Neural progenitor cell (in vitro differentiated cells): ENCODE data around the gene HERC2. TPM values are rescaled to one million over a fixed set of nuclear protein-coding genes. Genes with fewer than 3 reads are reported as not detected.

Experiments
- DNase-seq: peaks from one replicate; pipeline ENCODE4 v3.0.0-alpha.2; 2016; ENCODE audit warnings: low spot score
- H2AFZ ChIP-seq: fragments of 200-600 bp; sonication (generic); replicated peaks from 2 replicates; pipeline ENCODE4 v1.6.1; 2016; ENCODE audit warnings: antibody characterized with exemption
- H3F3A ChIP-seq: fragments of 200-600 bp; sonication (generic); 2 replicates; pipeline ENCODE4 v1.6.1; 2016; ENCODE audit warnings: antibody characterized with exemption, low read depth
- H3K27ac ChIP-seq: fragments of 200-600 bp; sonication (generic); 2 replicates; pipeline ENCODE4 v1.5.1; 2016; ENCODE audit warnings: mild to moderate bottlenecking
- H3K27me3 ChIP-seq: fragments of 200-600 bp; sonication (generic); 2 replicates; pipeline ENCODE4 v1.6.1; 2016; ENCODE audit warnings: mild to moderate bottlenecking, moderate library complexity
- H3K36me3 ChIP-seq: fragments of 200-600 bp; sonication (generic); 2 replicates; pipeline ENCODE4 v1.5.1; 2016
- H3K4me1 ChIP-seq: fragments of 200-600 bp; sonication (generic); 2 replicates; pipeline ENCODE4 v1.6.1; 2016; ENCODE audit warnings: mixed run types
- H3K4me2 ChIP-seq: fragments of 200-600 bp; sonication (generic); 2 replicates; pipeline ENCODE4 v1.6.1; 2016
- H3K4me3 ChIP-seq: fragments of 200-600 bp; sonication (generic); 2 replicates; pipeline ENCODE4 v1.5.1; 2016
- H3K79me2 ChIP-seq: fragments of 200-600 bp; sonication (generic); 2 replicates; pipeline ENCODE4 v1.6.1; 2016; ENCODE audit warnings: low read depth
- H3K9ac ChIP-seq: fragments of 200-600 bp; sonication (generic); 2 replicates; pipeline ENCODE4 v1.6.1; 2016
- H3K9me3 ChIP-seq: fragments of 200-600 bp; sonication (generic); 2 replicates; pipeline ENCODE4 v1.5.1; 2016; ENCODE audit warnings: low read depth
- H4K20me1 ChIP-seq: fragments of 200-600 bp; sonication (generic); 2 replicates; pipeline ENCODE4 v1.6.1; 2016; ENCODE audit warnings: low read depth
- H3K27ac Mint-ChIP-seq: 3 replicates; pipeline ENCODE4 v1.8.0; 2021; ENCODE audit warnings: mixed read lengths
- H3K27me3 Mint-ChIP-seq: 2 replicates; pipeline ENCODE4 v1.8.0; 2022; ENCODE audit warnings: low read depth, mild to moderate bottlenecking, inconsistent platforms, moderate library complexity, mixed read lengths; ENCODE audit not compliant: insufficient read depth
- H3K36me3 Mint-ChIP-seq: 3 replicates; pipeline ENCODE4 v1.8.0; 2021; ENCODE audit warnings: mixed read lengths
- H3K4me1 Mint-ChIP-seq: 3 replicates; pipeline ENCODE4 v1.8.0; 2021; ENCODE audit warnings: mixed read lengths
- H3K4me3 Mint-ChIP-seq: 3 replicates; pipeline ENCODE4 v1.8.0; 2021; ENCODE audit warnings: mild to moderate bottlenecking, moderate library complexity, mixed read lengths
- H3K9me3 Mint-ChIP-seq: 3 replicates; pipeline ENCODE4 v1.8.0; 2020; ENCODE audit warnings: mixed read lengths
- EZH2 ChIP-seq: fragments of 200-600 bp; sonication (generic); IDR thresholded peaks from 2 replicates; pipeline ENCODE4 v1.6.1; 2017; ENCODE audit warnings: antibody characterized with exemption, mild to moderate bottlenecking, moderate library complexity
- EZH2phosphoT487 ChIP-seq: fragments of 200-600 bp; sonication (generic); IDR thresholded peaks from 2 replicates; pipeline ENCODE4 v1.6.1; 2017; ENCODE audit warnings: antibody characterized with exemption
- total RNA-seq: library from RNA; depleted of rRNA; stranded (reverse); fragments of >200 nt; gene quantifications from 2 replicates; pipeline ENCODE4 v1.2.3, GENCODE V29; 2015; ENCODE audit warnings: low replicate concordance
- TF ChIP-seq, protein P1 (sequence below): fragments of 200-600 bp; sonication (generic); IDR thresholded peaks from 2 replicates; pipeline ENCODE4 v1.5.1; 2017; ENCODE audit warnings: antibody characterized with exemption, mild to moderate bottlenecking

HERC2 gene
- total RNA-seq, 1 donor from 2014 or later, result 15.3 TPM

DNA sequence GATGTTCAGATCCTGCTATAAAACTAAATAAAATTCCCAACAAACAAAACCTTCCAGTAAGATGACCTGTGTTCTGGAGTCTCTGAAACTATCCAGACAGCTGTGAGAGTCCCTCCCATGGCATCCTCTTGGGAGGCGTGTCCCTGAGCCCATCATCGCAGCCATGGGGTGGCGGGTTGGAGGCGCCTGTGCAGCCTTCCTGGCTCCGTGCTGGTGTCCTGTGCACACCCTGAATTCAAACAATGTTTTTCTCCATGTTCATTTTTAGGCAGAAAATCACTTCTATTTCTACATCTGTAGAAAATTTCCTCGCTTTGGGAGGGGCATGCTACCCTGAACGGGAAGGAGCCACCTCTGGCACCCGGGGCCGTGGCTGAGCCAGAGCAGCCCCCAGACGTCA is 203.4 kb downstream of the HERC2 start:
- no peaks in the 10 kb centered on the region for H3K4me1 Mint-ChIP-seq
- no peak overlapping the region for H3K27ac Mint-ChIP-seq
- no peak overlapping the region for H3K4me3 Mint-ChIP-seq
- Histone ChIP-seq H3K4me3 (no peak overlapping the region), H2AFZ (no peak overlapping the region), H3K79me2 (no peaks in the 10 kb centered on the region), H3K4me1 (no peaks in the 10 kb centered on the region), H3F3A (no peaks in the 10 kb centered on the region), H3K9me3 (no peaks in the 10 kb centered on the region), H3K36me3 (no peaks in the 10 kb centered on the region), H3K27ac (no peak overlapping the region), H4K20me1 (no peaks in the 10 kb centered on the region), H3K27me3 (no peaks in the 10 kb centered on the region), H3K4me2 (no peak overlapping the region), H3K9ac (no peak overlapping the region)
- H3K36me3 Mint-ChIP-seq, result peaks cover 45% of the 10 kb centered on the region
- no peaks in the 10 kb centered on the region for H3K9me3 Mint-ChIP-seq
- TF ChIP-seq EZH2 (no peak), EZH2phosphoT487 (no peak)
- TF ChIP-seq, protein P1, sequence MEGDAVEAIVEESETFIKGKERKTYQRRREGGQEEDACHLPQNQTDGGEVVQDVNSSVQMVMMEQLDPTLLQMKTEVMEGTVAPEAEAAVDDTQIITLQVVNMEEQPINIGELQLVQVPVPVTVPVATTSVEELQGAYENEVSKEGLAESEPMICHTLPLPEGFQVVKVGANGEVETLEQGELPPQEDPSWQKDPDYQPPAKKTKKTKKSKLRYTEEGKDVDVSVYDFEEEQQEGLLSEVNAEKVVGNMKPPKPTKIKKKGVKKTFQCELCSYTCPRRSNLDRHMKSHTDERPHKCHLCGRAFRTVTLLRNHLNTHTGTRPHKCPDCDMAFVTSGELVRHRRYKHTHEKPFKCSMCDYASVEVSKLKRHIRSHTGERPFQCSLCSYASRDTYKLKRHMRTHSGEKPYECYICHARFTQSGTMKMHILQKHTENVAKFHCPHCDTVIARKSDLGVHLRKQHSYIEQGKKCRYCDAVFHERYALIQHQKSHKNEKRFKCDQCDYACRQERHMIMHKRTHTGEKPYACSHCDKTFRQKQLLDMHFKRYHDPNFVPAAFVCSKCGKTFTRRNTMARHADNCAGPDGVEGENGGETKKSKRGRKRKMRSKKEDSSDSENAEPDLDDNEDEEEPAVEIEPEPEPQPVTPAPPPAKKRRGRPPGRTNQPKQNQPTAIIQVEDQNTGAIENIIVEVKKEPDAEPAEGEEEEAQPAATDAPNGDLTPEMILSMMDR, result no peak
- H3K27me3 Mint-ChIP-seq, result peaks cover 6% of the 10 kb centered on the region
- no peak for DNase-seq

DNA sequence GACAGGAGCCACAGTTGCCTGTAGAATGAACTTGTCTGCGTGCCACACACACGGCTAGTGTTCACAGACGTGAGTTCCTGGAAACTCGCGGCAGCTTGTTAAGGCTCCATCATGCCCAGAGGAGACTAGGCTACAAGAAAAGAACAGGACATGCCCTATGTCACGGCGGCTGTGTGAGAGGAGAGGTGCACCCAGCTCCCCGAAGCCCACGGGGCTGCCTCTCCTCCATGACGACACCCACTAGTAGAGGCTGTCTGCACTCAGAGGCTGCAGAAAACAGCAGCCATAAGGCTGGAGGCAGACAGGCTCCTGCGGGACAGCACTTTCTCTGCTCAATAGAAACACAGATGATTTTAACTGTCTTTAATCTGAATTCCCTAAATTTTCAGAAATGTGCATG is 203.9 kb downstream of the HERC2 start:
- Mint-ChIP-seq H3K27me3 (peaks cover 6% of the 10 kb centered on the region), H3K4me1 (no peaks in the 10 kb centered on the region), H3K9me3 (no peaks in the 10 kb centered on the region), H3K36me3 (peaks cover 41% of the 10 kb centered on the region), H3K27ac (no peak overlapping the region), H3K4me3 (no peak overlapping the region)
- Histone ChIP-seq H3K79me2 (no peaks in the 10 kb centered on the region), H3K27me3 (no peaks in the 10 kb centered on the region), H3K27ac (no peak overlapping the region), H3K9me3 (no peaks in the 10 kb centered on the region), H3K4me2 (no peak overlapping the region), H3K4me3 (no peak overlapping the region), H3K9ac (no peak overlapping the region), H4K20me1 (no peaks in the 10 kb centered on the region), H3K4me1 (no peaks in the 10 kb centered on the region), H2AFZ (no peak overlapping the region), H3K36me3 (no peaks in the 10 kb centered on the region), H3F3A (no peaks in the 10 kb centered on the region)
- no peak for DNase-seq
- TF ChIP-seq EZH2phosphoT487, result no peak
- TF ChIP-seq, protein P1, result no peak

DNA sequence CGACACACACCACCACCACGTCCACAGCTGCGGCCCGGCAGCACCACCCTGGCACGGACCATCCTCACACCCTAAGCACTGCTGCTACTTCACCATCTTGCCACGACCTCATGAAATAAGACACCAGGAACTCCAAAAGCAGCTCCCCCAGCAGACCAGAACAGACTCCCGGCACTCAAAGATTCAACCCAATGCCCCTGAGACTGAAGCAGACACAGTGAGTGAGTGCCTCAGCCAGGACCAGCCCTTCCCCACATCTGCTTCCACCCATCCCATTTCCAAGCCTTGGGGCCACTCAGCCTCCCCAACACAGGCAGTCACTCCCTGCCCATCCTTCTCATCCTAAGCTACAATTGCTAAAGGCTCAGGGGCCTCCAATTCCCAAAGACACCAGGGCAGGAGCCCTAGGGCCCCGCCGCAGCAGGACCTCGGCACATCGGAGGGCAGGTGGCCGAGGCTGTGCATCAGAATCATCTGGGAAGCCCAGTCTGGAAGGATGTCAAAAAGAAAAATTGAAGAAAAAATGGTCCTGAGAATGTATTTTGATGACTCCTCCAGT is 204.5 kb downstream of the HERC2 start:
- Mint-ChIP-seq H3K36me3 (peaks cover 39% of the 10 kb centered on the region), H3K27ac (no peak overlapping the region), H3K4me3 (peak overlapping the region; percentile 24), H3K27me3 (peaks cover 6% of the 10 kb centered on the region), H3K4me1 (no peaks in the 10 kb centered on the region), H3K9me3 (no peaks in the 10 kb centered on the region)
- Histone ChIP-seq H3F3A (no peaks in the 10 kb centered on the region), H3K27me3 (no peaks in the 10 kb centered on the region), H3K9ac (no peak overlapping the region), H3K4me2 (no peak overlapping the region), H3K4me1 (no peaks in the 10 kb centered on the region), H3K9me3 (no peaks in the 10 kb centered on the region), H2AFZ (no peak overlapping the region), H3K4me3 (no peak overlapping the region), H3K79me2 (no peaks in the 10 kb centered on the region), H3K27ac (no peak overlapping the region), H4K20me1 (no peaks in the 10 kb centered on the region), H3K36me3 (no peaks in the 10 kb centered on the region)
- no peak for TF ChIP-seq EZH2phosphoT487
- no peak for TF ChIP-seq EZH2
- TF ChIP-seq, protein P1, result no peak
- no peak for DNase-seq
